ENCODE measurements around the gene RABEPK. TPM values are rescaled to one million over a fixed set of nuclear protein-coding genes. Genes with fewer than 3 reads are reported as not detected.

The RABEPK gene
- polyA plus RNA-seq, 1 donor (not counting 4 experiments of a cell fraction or from before 2014, with no cell fraction given): 33.4 TPM

GRCh38 chr9:125202846-125203618 is 2.7 kb downstream of the RABEPK start:
- Histone ChIP-seq H3K9ac (ENCODE audit: control insufficient read depth, extremely low read depth, insufficient read depth, low read length) (no peak overlapping the region), H3K4me1 (ENCODE audit: control insufficient read depth, extremely low read depth, insufficient read depth, low read length) (peaks cover 6% of the 10 kb centered on the region), H2AFZ (ENCODE audit: control insufficient read depth, low read length) (no peak overlapping the region), H3K4me3 (ENCODE audit: control insufficient read depth in 2 of 3, extremely low read depth in 1 of 3, insufficient read depth in 2 of 3, low read depth in 1 of 3, low read length in 3 of 3) (no peak overlapping the region), H3K79me2 (ENCODE audit: control insufficient read depth, insufficient read depth, low read length) (peaks cover 6% of the 10 kb centered on the region), H3K27me3 (ENCODE audit: control insufficient read depth, extremely low read depth, insufficient read depth, low read length) (no peaks in the 10 kb centered on the region), H3K36me3 (ENCODE audit: control insufficient read depth in 2 of 2, extremely low read depth in 1 of 2, insufficient read depth in 2 of 2, low read length in 2 of 2) (peaks cover 15 to 19% of the 10 kb centered on the region in 2 experiments), H3K4me2 (ENCODE audit: control insufficient read depth, extremely low read depth, insufficient read depth, low read depth, low read length) (no peak overlapping the region), H3K27ac (ENCODE audit: control insufficient read depth, insufficient read depth, low read length) (no peak overlapping the region), H4K20me1 (ENCODE audit: control insufficient read depth, extremely low read depth, insufficient read depth, low read length) (no peaks in the 10 kb centered on the region), H3K9me3 (ENCODE audit: control insufficient read depth, low read depth, low read length) (no peaks in the 10 kb centered on the region), H3K9me1 (ENCODE audit: control insufficient read depth, extremely low read depth, insufficient read depth, low read length) (no peaks in the 10 kb centered on the region)
- no peak for FAIRE-seq
- no peak for DNase-seq (ENCODE audit: low read depth, low spot score)
- TF ChIP-seq EZH2 (IDR thresholded peaks at IDR 0.05; ENCODE audit: low read length) (no peak), CTCF (optimal IDR thresholded peaks at IDR 0.05 in 1 of 3, IDR thresholded peaks at IDR 0.05 in 1 of 3, conservative IDR thresholded peaks at IDR 0.05 in 1 of 3; ENCODE audit: extremely low read depth in 1 of 3, insufficient read depth in 2 of 3, low read length in 3 of 3) (no peak)
- dilution Hi-C loops (cut with MboI; ENCODE audit: extremely low pct_ligation_motif_present, low sequenced_read_pairs): no loop called here

- Histone ChIP-seq H3K4me1 (ENCODE audit: control insufficient read depth, extremely low read depth, insufficient read depth, low read length) (peaks cover 5% of the 10 kb centered on the region), H3K9me1 (ENCODE audit: control insufficient read depth, extremely low read depth, insufficient read depth, low read length) (no peaks in the 10 kb centered on the region), H2AFZ (ENCODE audit: control insufficient read depth, low read length) (no peak overlapping the region), H3K4me3 (ENCODE audit: control insufficient read depth in 2 of 3, extremely low read depth in 1 of 3, insufficient read depth in 2 of 3, low read depth in 1 of 3, low read length in 3 of 3) (no peak overlapping the region), H3K9me3 (ENCODE audit: control insufficient read depth, low read depth, low read length) (no peaks in the 10 kb centered on the region), H4K20me1 (ENCODE audit: control insufficient read depth, extremely low read depth, insufficient read depth, low read length) (no peaks in the 10 kb centered on the region), H3K4me2 (ENCODE audit: control insufficient read depth, extremely low read depth, insufficient read depth, low read depth, low read length) (no peak overlapping the region), H3K36me3 (ENCODE audit: control insufficient read depth in 2 of 2, extremely low read depth in 1 of 2, insufficient read depth in 2 of 2, low read length in 2 of 2) (peaks cover 15 to 19% of the 10 kb centered on the region in 2 experiments), H3K79me2 (ENCODE audit: control insufficient read depth, insufficient read depth, low read length) (peaks cover 6% of the 10 kb centered on the region), H3K27ac (ENCODE audit: control insufficient read depth, insufficient read depth, low read length) (no peak overlapping the region), H3K9ac (ENCODE audit: control insufficient read depth, extremely low read depth, insufficient read depth, low read length) (no peak overlapping the region), H3K27me3 (ENCODE audit: control insufficient read depth, extremely low read depth, insufficient read depth, low read length) (no peaks in the 10 kb centered on the region)
- dilution Hi-C loops (cut with MboI; ENCODE audit: extremely low pct_ligation_motif_present, low sequenced_read_pairs): no loop called here
- TF ChIP-seq EZH2 (IDR thresholded peaks at IDR 0.05; ENCODE audit: low read length) (no peak), CTCF (optimal IDR thresholded peaks at IDR 0.05 in 1 of 3, IDR thresholded peaks at IDR 0.05 in 1 of 3, conservative IDR thresholded peaks at IDR 0.05 in 1 of 3; ENCODE audit: extremely low read depth in 1 of 3, insufficient read depth in 2 of 3, low read length in 3 of 3) (no peak)
- DNase-seq (ENCODE audit: low read depth, low spot score): no peak
- no peak for FAIRE-seq
Observed at GRCh38 chr9:125204477-125204876, 4.1 kb downstream of the RABEPK start.
